ENCODE results near the gene DMD.

DMD gene

DNA sequence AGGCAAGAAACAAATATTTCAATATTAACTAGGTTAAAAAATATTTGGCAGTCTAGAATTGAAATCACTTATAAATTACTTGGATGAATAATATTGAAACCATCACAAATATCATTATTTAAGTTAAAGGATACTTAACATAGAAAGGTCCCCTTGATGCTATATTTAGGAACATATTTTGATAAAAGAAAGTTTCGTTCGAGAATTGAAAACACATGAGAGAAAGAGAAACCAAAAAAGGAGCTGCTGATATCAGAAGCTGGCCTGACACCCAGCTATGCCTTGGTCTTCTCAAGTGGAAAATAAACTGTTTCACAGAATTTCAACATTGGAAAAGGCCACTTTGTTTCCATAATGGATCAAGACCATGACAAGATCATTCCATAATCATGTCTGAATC, 762.4 kb downstream of the DMD start:
- DNase-seq = no peak

- DNase-seq = no peak
Observed at GRCh38 chrX:32448320-32448719, 763.0 kb downstream of the DMD start.

DNA sequence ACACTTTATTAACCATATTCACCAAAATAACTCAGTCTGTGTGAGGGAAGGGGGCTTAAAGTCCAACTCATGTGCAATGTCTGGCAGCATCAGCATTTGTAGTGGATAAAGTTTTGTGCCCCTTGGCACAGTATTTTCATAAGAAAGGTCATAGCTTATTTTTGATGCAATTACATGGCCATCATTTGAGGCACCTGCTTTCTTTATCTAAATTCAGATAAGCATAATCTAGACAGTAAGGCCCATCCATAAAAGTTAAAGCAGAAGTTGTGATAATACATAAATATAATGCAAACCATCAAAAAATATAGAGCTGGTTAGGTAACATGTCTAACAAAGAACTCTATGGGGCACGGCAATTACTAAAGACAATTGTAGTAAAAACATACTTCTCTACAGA, 763.7 kb downstream of the DMD start:
- no peak for DNase-seq

GRCh38 chrX:32443841-32444240, 767.5 kb downstream of the DMD start:
- DNase-seq = no peak

DNA sequence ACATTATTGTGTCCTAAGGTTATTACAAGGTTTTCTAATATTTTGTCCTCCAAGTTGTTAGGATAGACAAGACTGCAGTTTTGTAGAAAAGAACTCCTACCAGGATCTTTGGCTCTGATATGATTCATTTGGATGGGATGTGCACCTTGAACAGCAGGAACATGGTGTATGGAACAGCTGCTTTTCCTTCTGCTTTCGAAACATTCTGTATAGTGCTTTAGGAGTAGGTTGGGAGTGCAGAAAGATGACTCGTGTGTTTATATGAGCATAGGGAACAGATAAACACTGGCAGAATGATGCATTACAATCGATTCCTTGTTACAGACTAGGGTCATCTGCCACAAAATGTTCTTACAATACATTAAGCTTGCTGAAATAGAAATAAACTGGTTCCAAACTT, 790.1 kb downstream of the DMD start:
- DNase-seq = no peak

- DNase-seq = no peak
Observed at GRCh38 chrX:32408389-32408788, 803.0 kb downstream of the DMD start.

DNA sequence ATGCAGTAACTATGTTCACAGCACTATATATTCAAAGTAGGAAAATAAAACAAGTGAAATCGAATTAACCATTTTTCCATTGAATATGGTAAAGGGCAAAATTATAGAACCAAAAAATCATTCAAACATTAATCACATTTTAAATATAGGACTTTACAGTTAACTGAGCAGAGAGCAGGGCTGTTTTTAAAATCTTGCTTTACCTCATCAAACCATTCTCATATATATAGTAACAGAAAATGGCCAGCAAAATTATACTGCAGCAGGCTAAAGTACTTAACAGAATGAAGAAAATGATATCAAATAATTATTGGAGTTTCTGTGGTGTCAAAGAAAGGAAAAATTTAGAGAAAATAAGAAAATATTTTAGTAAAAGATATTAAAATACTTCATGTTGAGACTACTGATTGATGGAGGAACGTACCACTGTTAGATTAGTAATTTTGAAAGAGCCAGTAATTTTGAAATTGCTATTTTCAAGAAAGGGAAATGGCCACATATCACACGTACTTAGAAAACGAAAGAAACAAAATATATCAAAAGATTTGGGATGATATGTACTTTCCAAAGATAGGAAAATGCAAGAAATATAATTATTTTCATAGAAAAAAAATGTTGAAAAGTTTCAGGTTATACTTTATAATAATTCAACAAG, 813.7 kb downstream of the DMD start:
- no peak for DNase-seq

- DNase-seq = no peak
Observed at GRCh38 chrX:32395878-32396277, 815.5 kb downstream of the DMD start.

DNA sequence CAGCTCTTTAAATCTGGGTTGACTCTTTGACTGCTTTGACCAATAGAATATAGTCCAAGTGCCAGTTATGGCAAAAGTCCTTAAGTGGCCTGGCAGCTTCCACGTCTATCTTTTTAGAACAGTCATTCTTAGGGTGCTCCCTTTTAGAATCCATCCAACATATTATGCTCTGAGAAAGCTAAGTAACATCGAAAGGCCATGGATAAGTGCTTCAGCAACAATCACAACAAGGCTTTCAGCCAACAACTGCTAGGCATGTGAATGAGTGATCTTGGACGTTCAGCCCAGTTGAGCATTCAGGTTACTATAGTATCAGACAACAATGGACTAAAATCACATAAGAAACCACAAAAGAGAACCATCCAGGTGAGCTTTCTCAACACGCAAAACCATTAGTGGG, 818.7 kb downstream of the DMD start:
- DNase-seq = no peak

- DNase-seq = no peak
Observed at GRCh38 chrX:32370456-32371205, 840.7 kb downstream of the DMD start.

DNA sequence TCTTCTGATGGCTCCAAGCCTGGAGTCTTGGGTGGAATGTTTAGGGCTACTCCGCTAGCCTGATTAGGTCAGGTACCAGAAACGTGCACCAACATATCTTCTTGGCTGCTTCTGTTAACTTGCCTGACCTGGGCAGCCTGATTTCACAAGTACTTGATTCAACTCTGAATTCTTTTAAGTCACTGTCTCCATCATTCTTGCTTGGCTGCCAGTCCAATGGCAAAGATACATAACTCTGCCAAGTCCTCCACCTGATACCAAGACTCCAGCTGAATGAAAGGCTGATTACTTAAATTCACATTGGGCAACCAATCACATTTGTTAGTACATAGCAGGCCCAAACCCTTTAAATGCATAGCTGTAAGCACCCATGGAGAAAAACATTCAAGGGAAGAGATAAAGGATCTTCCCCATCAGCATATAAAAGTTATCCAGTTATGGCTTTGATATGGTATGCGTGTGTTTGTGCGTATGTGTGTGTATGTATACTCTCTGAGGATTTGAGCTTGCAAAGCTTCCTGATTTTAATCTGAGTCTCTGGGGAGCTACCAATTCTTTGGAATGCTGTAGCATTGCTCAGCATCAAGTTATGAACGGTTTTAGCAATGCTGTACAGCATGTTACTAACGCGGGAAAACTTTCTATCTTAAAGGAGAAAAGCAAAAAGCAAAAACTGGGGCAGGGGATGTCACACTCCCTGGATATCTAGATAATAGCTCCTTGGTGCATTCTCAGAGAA, 917.2 kb downstream of the DMD start:
- no peak for DNase-seq

DNA sequence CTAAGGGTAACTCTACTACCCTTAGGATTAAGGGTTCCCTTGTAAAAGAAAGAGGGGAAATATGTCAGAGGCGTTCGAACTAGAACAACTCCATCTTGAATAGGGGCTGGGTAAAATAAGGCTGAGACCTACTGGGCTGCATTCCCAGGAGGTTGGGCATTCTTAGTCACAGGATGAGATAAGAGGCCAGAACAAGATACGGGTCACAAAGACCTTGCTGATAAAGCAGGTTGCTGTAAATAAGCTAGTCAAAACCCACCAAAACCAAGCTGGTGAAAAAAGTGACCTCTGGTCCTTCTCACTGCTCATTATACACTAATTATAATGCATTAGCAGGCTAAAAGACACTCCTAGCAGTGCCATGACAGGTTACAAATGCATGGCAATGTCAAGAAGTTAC, 922.0 kb downstream of the DMD start:
- no peak for DNase-seq

- no peak for DNase-seq
Observed at GRCh38 chrX:32281853-32282252, 929.5 kb downstream of the DMD start.

- no peak for DNase-seq
Observed at GRCh38 chrX:32280921-32281320, 930.4 kb downstream of the DMD start.

DNA sequence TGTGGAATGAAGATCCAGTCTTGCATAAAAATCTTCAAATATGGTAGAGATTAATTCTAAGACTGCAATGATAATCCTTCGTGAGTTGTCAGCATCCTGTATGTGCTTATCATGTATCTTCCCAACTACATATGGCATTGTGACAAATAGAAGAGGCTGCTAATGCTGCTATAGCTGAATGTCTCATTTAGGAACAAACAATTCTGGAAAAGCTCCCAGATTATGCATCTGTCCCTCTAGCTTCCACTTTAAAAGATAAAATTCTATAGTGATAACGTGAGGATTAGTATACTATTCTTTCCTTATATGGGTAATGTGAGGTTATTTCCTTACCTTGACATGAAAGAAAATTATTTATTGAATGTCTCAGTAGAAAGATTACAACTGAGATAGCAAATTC, 930.9 kb downstream of the DMD start:
- DNase-seq = no peak

- DNase-seq = no peak
Observed at GRCh38 chrX:32276153-32276552, 935.2 kb downstream of the DMD start.

DNA sequence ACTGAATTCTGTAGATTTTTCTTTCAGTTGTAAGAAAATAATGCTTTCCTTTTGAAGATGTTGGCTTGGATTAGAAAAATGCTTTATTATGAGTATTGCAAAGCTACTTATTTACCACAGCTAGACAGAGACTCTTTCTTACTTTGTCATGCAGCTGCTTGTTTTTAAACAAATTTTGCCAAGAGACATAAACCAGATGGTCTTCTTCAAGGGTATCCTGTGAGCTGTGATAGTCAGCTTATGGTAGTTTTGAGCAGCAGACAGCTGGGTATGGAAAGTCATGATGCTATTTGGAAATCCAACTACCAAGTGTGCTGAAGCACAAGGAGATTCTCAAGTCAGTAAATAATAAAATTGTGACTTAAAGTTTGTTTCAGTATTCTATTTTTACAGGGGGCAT, 941.5 kb downstream of the DMD start:
- no peak for DNase-seq

- DNase-seq = no peak
Observed at GRCh38 chrX:32268207-32268606, 943.1 kb downstream of the DMD start.

DNA sequence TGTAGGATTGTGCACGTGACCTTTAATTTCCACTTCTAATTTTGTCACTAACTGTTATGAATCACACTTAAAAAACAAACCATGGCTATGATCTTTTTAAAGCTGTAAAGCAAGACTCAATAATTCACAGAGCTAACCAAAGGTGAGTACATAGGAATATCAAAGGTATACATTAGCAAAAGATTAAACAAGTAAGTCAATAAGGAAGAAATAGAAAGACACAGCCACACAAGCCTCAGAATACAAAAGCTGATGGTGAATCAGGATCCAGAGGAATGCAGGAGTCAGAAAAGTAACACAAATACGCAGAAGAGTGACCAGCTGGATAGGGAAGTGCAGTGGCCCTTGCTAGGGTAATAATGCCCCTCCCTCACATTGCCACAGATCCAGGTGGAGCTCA, 943.6 kb downstream of the DMD start:
- DNase-seq = no peak

- peak in 1 of 2 donors; percentile 0 for DNase-seq
Observed at GRCh38 chrX:32246675-32247074, 964.7 kb downstream of the DMD start.

- peak in 1 of 2 donors; percentile 71 for DNase-seq
Observed at GRCh38 chrX:32195611-32196010, 1015.7 kb downstream of the DMD start.

DNA sequence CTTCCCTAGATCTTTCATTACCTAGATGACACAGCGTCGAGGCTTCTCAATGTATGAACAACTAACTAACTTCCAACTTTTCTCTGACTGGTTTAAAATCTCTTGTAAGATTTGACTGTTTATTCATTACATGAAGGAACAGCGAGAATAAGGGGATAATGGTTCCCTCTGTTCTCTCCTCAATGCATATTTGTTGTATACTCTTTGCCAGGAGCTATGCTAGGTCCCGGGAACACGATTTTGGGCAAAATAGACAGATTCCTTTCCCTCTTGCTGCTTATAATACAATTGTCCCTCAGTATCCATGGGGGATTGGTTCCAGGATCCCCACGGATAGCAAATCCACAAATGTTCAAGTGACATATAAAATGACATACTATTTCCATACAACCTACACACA, 1020.0 kb downstream of the DMD start:
- DNase-seq = no peak

- DNase-seq = no peak
Observed at GRCh38 chrX:32185160-32185559, 1026.2 kb downstream of the DMD start.

DNA sequence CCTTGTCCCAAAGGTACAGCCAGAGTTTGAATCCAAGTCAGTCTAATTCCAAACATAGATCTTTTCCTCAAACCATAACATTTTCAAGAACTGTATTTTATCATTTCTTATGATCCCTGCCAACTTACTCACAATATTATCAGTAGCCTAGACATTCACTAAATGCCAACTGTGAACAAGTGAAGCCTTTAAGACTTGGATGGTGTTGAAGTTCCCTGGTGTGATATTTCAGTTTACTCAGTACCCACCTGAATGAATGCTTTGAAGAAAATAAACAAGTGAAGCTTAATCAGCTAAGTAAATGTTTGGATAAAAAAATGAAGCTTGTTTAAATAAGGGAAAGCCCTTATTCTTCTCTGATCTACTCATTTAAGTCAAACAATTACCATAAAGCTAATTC, 1028.3 kb downstream of the DMD start:
- DNase-seq = no peak
